ENCODE data around the gene SPRY4. TPM values are rescaled to one million over a fixed set of nuclear protein-coding genes. Genes with fewer than 3 reads are reported as not detected.
A peak's percentile ranks its signal among the peaks of the same experiment; 100 is the strongest.
"Not testable (repeated sequence)": the region's sequence is repeated elsewhere in the genome, so short reads cannot be mapped to it uniquely, and the experiment has no call there.

Gene SPRY4
- total RNA-seq, 1 experiment from 2014 or later = 40.5 TPM

DNA sequence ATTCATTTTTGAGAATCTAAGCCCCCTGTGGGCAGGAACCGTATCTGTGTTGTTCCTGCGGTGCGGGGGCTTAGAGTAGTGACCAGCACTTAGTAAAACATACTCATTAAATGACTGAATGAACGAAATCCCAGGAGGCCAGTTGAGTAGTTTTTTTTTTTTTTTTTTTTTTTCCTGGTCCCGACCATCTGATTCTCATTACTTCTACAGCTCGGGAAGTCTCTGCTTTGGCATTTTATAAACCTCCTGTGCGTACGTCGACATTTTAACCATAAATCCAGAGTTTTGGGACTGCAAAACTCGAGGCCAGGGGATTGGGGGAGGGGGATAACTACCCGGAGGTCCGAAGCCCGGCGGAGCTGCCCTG lies 31.5 kb upstream of the SPRY4 start:
- H3K27ac ChIP-seq = peak overlapping the region; percentile 99
- peaks cover 56% of the 10 kb centered on the region for H3K4me1 ChIP-seq (replicated peaks)
- H3K36me3 ChIP-seq = no peaks in the 10 kb centered on the region
- H3K4me3 ChIP-seq = peak overlapping the region; percentile 42
- H3K27me3 ChIP-seq (replicated peaks) = no peaks in the 10 kb centered on the region
- H3K9me3 ChIP-seq (replicated peaks) = no peaks in the 10 kb centered on the region
- peak in 1 of 2 experiments; percentile 86 for DNase-seq (ENCODE audit: low read depth in 1 of 2, low spot score in 2 of 2)

DNA sequence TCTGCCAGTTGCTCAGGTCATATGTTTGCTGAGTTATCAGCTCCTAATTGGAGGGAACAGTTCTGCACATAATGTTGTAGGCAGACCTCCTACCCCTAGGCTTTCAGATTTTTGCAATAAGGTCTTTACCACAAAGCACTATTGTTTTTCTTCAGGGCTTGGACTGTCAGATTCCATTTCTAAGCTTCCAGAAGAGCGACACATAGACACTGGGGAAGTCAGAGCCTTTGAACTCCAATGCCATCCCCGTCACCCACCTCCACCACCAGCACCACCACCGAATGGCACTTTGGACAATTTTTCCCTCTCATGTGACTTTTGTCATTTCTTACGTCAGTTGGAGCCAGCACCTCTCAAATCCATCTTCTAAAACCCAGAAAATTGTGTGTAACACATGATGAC lies 28.3 kb upstream of the SPRY4 start:
- H3K4me1 ChIP-seq (replicated peaks) = peaks cover 28% of the 10 kb centered on the region
- H3K4me3 ChIP-seq = no peak overlapping the region
- DNase-seq (ENCODE audit: low read depth in 1 of 2, low spot score in 2 of 2) = peak in 1 of 2 experiments; percentile 36
- no peaks in the 10 kb centered on the region for H3K27me3 ChIP-seq (replicated peaks)
- no peaks in the 10 kb centered on the region for H3K9me3 ChIP-seq (replicated peaks)
- no peak overlapping the region for H3K27ac ChIP-seq
- no peaks in the 10 kb centered on the region for H3K36me3 ChIP-seq

DNA sequence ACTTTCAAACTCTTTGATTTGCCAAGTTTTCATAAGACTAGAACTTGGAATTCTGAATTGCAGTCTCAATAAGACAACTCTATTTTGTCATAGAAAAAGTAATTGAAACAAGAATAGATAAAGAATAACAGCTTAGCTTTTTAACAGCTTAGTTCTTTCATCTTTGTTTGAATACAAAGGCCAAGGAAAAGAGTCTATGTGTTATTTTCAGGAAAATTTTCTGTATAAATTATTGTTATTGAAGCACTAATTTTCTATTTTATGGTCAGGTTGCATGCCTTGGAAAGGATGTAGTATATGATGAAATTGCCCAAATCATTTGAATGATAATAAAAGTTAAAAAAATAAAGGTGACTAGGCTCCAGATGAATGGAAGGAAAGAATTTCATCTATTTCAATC lies 25.2 kb upstream of the SPRY4 start:
- no peak for DNase-seq (ENCODE audit: low read depth in 1 of 2, low spot score in 2 of 2)
- H3K4me1 ChIP-seq (replicated peaks) = peaks cover 7% of the 10 kb centered on the region
- H3K27ac ChIP-seq = no peak overlapping the region
- H3K27me3 ChIP-seq (replicated peaks) = no peaks in the 10 kb centered on the region
- H3K36me3 ChIP-seq = peaks cover 5% of the 10 kb centered on the region
- peaks cover 11% of the 10 kb centered on the region for H3K9me3 ChIP-seq (replicated peaks)
- no peak overlapping the region for H3K4me3 ChIP-seq

DNA sequence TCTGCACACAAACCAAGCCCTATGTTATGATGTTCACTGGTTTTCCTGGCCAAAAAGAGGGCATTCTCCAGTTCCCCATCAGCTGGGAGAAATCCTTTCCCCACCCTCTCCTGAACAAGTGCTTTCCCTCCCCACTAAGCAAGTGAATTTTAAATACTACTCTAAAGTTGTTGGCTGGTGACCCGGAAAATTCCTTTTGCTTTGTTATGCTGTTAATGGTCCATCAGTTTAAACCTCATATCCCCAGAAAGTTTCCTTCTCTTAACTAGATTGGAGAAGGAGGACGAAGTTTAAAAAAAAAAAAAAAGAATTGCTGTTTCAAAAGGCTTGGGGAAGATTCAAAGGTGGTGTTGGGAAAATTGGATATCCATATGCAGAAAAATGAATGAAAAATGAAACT lies 21.9 kb upstream of the SPRY4 start:
- no peak overlapping the region for H3K27ac ChIP-seq
- peaks cover 8% of the 10 kb centered on the region for H3K36me3 ChIP-seq
- DNase-seq (ENCODE audit: low read depth in 1 of 2, low spot score in 2 of 2) = no peak
- no peak overlapping the region for H3K4me3 ChIP-seq
- no peaks in the 10 kb centered on the region for H3K27me3 ChIP-seq (replicated peaks)
- H3K9me3 ChIP-seq (replicated peaks) = peaks cover 27% of the 10 kb centered on the region
- H3K4me1 ChIP-seq (replicated peaks) = peaks cover 14% of the 10 kb centered on the region

DNA sequence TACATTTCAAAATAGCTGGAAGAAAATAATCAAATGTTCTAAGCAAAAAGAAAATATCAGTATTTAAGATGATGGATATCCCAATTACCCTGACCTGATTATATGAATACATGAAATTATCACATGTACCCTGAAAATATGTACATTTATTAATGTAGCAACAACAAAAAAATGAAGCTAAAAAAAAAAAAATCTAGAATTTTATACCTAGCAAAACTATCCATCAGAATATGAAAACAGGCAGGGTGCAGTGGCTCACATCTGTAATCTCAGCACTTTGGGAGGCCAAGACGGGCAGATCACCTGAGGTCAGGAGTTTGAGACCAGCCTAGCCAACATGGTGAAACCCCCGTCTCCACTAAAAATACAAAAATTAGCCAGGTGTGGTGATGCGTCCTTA lies 20.1 kb upstream of the SPRY4 start:
- not testable (repeated sequence) for DNase-seq (ENCODE audit: low read depth in 1 of 2, low spot score in 2 of 2); H3K4me3 ChIP-seq; H3K27ac ChIP-seq; H3K27me3 ChIP-seq (replicated peaks); H3K36me3 ChIP-seq
- Histone ChIP-seq H3K9me3 (replicated peaks) (peaks cover 27% of the 10 kb centered on the region), H3K4me1 (replicated peaks) (peaks cover 16% of the 10 kb centered on the region)

DNA sequence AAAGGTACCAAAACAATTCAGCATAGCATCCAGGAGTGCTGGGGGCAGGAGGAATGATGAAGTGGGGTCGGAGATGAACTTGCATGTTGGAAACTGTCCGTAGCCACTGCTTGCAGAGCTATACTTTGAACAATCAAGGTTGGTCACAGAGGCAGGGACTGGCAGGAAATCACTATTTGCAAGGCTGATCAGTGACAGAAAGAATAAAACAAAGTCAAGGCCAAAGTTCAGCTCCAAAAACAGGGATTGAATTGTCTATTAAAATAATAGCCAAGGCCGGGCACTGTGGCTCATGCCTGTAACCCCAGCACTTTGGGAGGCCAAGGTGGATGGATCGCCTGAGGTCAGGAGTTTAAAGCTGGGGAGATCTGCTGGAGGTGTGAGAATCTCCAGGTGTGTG lies 18.7 kb upstream of the SPRY4 start:
- no peaks in the 10 kb centered on the region for H3K27me3 ChIP-seq (replicated peaks)
- DNase-seq (ENCODE audit: low read depth in 1 of 2, low spot score in 2 of 2) = no peak
- peaks cover 27% of the 10 kb centered on the region for H3K9me3 ChIP-seq (replicated peaks)
- H3K4me3 ChIP-seq = no peak overlapping the region
- peaks cover 8% of the 10 kb centered on the region for H3K36me3 ChIP-seq
- no peak overlapping the region for H3K27ac ChIP-seq
- peaks cover 16% of the 10 kb centered on the region for H3K4me1 ChIP-seq (replicated peaks)

DNA sequence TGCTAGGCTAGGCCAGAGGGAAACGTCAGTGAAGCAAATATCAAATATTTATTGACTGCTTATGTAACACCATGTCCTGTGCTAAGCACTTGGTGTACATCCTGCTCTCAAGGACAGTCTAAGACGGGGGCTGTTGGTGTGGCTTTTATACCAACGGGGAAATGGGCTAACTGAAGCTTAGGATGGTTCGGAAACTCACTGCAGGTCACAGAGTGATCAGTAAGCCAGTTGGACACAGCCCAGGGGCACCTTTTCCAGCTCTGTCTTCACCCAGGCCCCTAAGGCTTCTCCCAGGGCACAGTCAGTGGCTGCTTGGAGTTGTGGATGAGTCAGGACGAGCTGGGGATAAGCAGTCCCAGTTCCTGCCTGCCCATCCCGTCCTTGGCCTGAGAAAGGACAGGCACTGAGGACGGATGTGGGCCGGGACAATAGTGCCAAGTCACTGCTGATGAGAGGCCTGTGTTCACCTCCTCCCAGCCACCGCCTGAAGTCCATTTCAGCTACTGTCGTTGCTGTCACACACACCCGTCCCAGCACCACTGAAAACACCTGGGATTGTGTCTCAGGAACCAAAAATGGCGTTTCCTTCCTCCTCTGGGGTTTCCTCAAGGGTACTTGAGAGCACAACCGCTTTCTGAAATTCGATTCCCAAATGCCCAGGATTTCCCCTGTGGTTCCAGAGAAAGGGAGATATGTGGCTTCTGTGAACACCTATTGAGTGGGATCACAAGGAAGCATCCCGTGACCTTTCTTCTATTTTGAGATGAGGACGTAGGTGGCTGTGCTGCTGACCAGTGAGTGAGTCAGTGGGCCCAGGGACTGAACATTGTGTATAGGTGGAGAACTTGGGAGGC lies 17.5 kb upstream of the SPRY4 start:
- H3K4me3 ChIP-seq = no peak overlapping the region
- peaks cover 16% of the 10 kb centered on the region for H3K4me1 ChIP-seq (replicated peaks)
- H3K27ac ChIP-seq = peak overlapping the region; percentile 71
- peak; percentile 52 to 74 for DNase-seq (ENCODE audit: low read depth in 1 of 2, low spot score in 2 of 2)
- H3K36me3 ChIP-seq = peaks cover 8% of the 10 kb centered on the region
- H3K9me3 ChIP-seq (replicated peaks) = peaks cover 27% of the 10 kb centered on the region
- no peaks in the 10 kb centered on the region for H3K27me3 ChIP-seq (replicated peaks)

DNA sequence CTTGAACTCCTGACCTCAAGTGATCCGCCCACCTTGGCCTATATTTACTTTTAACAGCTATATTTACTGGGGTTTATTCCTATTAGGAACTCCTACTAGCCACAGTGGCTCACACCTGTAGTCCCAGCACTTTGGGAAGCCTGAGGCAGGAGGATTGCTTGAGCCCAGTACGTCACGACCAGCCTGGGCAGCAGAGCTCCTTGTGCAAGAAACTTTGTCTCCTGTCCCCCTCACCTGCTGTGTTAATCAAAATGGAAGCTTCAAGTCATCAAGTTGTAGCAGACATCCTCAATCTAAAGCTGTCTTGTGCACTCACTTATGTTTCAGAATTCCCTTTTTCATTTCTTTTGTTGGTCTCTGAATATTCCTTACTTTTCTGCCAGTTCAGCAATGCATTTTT lies 15.0 kb upstream of the SPRY4 start:
- peaks cover 14% of the 10 kb centered on the region for H3K9me3 ChIP-seq (replicated peaks)
- no peak for DNase-seq (ENCODE audit: low read depth in 1 of 2, low spot score in 2 of 2)
- H3K4me3 ChIP-seq = no peak overlapping the region
- H3K27ac ChIP-seq = no peak overlapping the region
- peaks cover 3% of the 10 kb centered on the region; the same call in 1 of the 2 replicates for H3K36me3 ChIP-seq
- H3K27me3 ChIP-seq (replicated peaks) = no peaks in the 10 kb centered on the region
- H3K4me1 ChIP-seq (replicated peaks) = peaks cover 16% of the 10 kb centered on the region

DNA sequence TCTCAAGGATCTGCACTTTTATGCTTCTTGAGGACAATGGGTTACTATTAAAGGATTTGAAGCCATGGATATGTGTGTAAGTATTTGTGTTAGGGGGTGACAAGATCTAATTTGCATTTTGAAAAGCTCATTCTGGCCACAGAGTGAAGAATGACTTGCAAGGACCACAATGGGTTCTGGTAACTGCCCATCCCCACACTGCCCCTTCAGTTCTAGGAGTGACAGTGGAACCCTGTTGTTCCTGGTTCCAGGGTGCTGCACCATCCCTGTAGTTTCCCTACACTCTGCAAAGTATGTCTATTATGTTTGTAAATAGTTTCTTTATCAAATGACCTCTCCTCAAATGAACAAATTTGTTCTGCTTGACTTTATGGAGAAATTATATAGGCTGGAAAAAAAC lies 9.7 kb upstream of the SPRY4 start:
- Histone ChIP-seq H3K4me3 (no peak overlapping the region), H3K27me3 (replicated peaks) (no peaks in the 10 kb centered on the region), H3K4me1 (replicated peaks) (no peaks in the 10 kb centered on the region), H3K36me3 (no peaks in the 10 kb centered on the region), H3K9me3 (replicated peaks) (no peaks in the 10 kb centered on the region), H3K27ac (no peak overlapping the region)
- no peak for DNase-seq (ENCODE audit: low read depth in 1 of 2, low spot score in 2 of 2)

DNA sequence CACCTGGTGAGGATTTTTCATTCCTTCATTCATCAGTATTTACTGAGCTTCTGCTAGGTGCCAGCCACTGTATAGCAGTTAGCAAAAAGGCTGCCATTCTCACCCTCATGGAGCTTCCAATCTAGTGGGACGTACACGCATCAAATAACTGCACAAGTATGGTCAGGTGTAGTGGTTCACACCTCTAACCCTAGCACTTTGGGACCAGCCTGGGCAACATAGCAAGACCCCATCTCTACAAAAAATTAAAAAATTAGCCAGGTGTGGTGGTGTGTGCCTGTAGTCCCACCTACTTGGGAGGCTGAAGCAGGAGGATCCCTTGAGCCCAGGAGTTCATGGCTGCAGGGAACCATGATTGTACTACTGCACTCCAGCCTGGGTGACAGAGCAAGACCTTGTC lies 8.9 kb upstream of the SPRY4 start:
- not testable (repeated sequence) for H3K27ac ChIP-seq; H3K4me3 ChIP-seq; H3K9me3 ChIP-seq (replicated peaks); H3K36me3 ChIP-seq; H3K27me3 ChIP-seq (replicated peaks); DNase-seq (ENCODE audit: low read depth in 1 of 2, low spot score in 2 of 2); H3K4me1 ChIP-seq (replicated peaks)

DNA sequence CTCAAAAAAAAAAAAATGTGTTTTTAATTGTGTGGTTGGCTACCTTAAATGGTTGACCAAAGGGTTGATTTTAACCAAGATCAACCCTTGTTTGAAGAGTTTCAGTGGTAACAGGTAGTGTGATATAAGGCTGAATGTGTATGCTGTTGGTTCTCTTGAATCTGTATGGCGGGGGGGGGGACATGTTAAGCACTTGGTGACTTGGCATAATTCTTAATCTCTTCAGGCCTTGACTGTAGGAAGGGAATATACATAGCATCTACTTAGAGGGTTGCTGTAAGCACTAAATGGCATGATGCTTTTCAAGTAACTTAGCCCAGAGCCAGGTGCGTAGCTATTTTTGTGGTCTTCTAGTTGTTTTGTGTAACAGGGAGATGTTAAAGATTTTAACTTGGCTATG lies 5.6 kb upstream of the SPRY4 start:
- Histone ChIP-seq H3K9me3 (replicated peaks) (no peaks in the 10 kb centered on the region), H3K27me3 (replicated peaks) (no peaks in the 10 kb centered on the region), H3K36me3 (no peaks in the 10 kb centered on the region), H3K4me1 (replicated peaks) (peaks cover 38% of the 10 kb centered on the region), H3K4me3 (no peak overlapping the region), H3K27ac (no peak overlapping the region)
- no peak for DNase-seq (ENCODE audit: low read depth in 1 of 2, low spot score in 2 of 2)

DNA sequence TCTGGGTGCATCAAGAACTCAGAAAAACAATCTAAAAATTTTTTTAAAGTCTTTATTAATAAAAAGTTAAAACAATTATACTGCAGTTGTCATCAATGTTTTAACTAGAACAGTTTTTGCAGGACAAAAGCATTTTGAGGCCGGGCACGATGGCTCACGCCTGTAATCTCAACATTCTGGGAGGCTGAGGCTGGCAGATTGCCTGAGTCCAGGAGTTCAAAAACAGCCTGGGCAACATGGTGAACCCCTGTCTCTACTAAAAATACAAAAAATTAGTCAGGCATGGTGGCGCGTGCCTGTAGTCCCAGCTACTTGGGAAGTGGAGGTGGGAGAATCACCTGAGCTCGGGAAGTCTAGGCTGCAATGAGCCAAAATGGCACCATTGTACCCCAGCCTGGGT lies 5.2 kb upstream of the SPRY4 start:
- H3K36me3 ChIP-seq = no peaks in the 10 kb centered on the region
- H3K9me3 ChIP-seq (replicated peaks) = no peaks in the 10 kb centered on the region
- H3K4me3 ChIP-seq = no peak overlapping the region
- H3K27me3 ChIP-seq (replicated peaks) = no peaks in the 10 kb centered on the region
- no peak for DNase-seq (ENCODE audit: low read depth in 1 of 2, low spot score in 2 of 2)
- H3K27ac ChIP-seq = no peak overlapping the region
- peaks cover 41% of the 10 kb centered on the region for H3K4me1 ChIP-seq (replicated peaks)

DNA sequence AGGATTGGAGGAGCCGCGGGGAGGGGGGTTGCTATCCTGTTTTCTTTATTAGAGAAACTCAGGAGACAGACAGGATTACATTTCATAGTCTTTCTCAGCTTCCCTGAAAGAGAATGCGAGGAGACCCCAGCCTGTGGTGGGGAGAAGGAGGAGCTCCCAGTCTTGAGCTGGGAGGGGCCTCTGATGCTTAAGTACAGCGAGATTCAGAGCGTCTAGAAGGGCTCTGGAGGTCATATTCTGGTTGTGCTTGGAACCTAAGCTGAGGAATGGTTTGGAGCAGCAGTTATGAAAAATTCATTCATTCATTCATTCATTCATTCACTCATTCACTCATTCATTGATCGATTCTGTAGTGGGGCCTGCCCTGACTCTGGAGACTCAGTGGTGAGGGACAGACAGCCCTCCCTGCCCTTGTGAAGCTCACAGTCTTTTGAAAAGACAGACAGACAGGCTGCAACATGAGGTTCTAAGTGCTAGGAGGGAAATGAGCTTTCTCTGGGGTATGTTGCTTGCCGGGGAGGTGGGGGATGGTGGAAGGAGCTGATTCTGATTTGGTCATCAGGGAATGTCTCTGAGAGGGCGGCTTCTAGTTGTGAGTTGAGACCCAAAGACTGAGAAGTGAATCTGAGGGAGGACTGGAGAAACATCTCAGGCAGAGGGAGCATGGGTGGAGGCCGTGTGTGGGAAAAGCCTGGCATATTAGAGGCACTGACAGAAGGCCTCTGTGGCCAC lies 2.5 kb upstream of the SPRY4 start:
- H3K27ac ChIP-seq = peak overlapping the region; percentile 91
- DNase-seq (ENCODE audit: low read depth in 1 of 2, low spot score in 2 of 2) = peak; percentile 82 to 86

DNA sequence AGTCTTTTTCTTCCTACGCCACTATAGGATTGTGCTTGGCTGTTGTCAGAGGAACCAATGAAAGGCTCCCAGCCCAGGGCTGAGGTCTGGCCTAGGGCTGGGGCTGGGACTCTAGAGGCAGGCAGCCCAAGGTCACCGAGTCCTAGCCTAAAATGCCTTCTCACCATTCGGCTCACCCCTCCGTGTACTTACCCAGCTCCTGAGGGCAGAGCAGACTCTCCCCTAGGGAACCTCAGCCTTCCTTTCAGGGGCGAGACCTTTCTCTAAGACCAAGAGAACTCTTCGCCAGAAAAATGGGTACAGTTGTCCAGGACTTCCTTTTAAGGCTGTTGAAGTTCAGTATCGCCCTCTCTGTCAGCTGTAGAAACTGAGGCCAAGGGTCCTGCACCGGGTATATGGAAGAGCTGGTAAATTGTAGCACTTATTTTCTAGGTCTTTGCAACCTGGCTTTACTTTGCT lies 1.7 kb upstream of the SPRY4 start:
- H3K4me3 ChIP-seq = peak overlapping the region; percentile 74
- H3K27ac ChIP-seq = peak overlapping the region; percentile 91
- DNase-seq (ENCODE audit: low read depth in 1 of 2, low spot score in 2 of 2) = no peak

More for the DNA sequence above, 2.5 kb upstream of the SPRY4 start:
- no peaks in the 10 kb centered on the region for H3K9me3 ChIP-seq (replicated peaks)
- H3K27me3 ChIP-seq (replicated peaks) = no peaks in the 10 kb centered on the region
- peaks cover 55% of the 10 kb centered on the region for H3K4me1 ChIP-seq (replicated peaks)
- peaks cover 24% of the 10 kb centered on the region for H3K36me3 ChIP-seq
- H3K4me3 ChIP-seq = no peak overlapping the region

More for the DNA sequence above, 1.7 kb upstream of the SPRY4 start:
- H3K9me3 ChIP-seq (replicated peaks) = no peaks in the 10 kb centered on the region
- peaks cover 62% of the 10 kb centered on the region for H3K4me1 ChIP-seq (replicated peaks)
- H3K36me3 ChIP-seq = peaks cover 31% of the 10 kb centered on the region
- no peaks in the 10 kb centered on the region for H3K27me3 ChIP-seq (replicated peaks)

Data from SJSA1 (cell line).